Measurements from ENCODE around the gene GAS7. TPM values are rescaled to one million over a fixed set of nuclear protein-coding genes. Genes with fewer than 3 reads are reported as not detected.

GAS7 gene
- total and polyA plus RNA-seq, 2 experiments from 2014 or later = 1.9 to 10.7 TPM

GRCh38 chr17:10219193-10219592 is 20.8 kb upstream of the GAS7 start:
- no peak for ATAC-seq
- no peak overlapping the region for H3K4me2 ChIP-seq

More at GRCh38 chr17:10219193-10219592, 20.8 kb upstream of the GAS7 start:
- no peak for DNase-seq (ENCODE audit: low spot score)
- Mint-ChIP-seq H3K36me3 (ENCODE audit: low read depth) (no peaks in the 10 kb centered on the region), H3K27ac (no peak overlapping the region), H3K27me3 (ENCODE audit: insufficient read depth, low read depth, poor library complexity) (no peaks in the 10 kb centered on the region), H3K4me3 (no peak overlapping the region), H3K9me3 (peaks cover 10% of the 10 kb centered on the region), H3K4me1 (peaks cover 6% of the 10 kb centered on the region)
- H3K36me3 ChIP-seq (ENCODE audit: insufficient read depth) = no peaks in the 10 kb centered on the region
- no peak overlapping the region for H3K4me3 ChIP-seq
- H3K4me1 ChIP-seq (ENCODE audit: insufficient read depth) = peaks cover 14% of the 10 kb centered on the region
- TF ChIP-seq, protein P1, sequence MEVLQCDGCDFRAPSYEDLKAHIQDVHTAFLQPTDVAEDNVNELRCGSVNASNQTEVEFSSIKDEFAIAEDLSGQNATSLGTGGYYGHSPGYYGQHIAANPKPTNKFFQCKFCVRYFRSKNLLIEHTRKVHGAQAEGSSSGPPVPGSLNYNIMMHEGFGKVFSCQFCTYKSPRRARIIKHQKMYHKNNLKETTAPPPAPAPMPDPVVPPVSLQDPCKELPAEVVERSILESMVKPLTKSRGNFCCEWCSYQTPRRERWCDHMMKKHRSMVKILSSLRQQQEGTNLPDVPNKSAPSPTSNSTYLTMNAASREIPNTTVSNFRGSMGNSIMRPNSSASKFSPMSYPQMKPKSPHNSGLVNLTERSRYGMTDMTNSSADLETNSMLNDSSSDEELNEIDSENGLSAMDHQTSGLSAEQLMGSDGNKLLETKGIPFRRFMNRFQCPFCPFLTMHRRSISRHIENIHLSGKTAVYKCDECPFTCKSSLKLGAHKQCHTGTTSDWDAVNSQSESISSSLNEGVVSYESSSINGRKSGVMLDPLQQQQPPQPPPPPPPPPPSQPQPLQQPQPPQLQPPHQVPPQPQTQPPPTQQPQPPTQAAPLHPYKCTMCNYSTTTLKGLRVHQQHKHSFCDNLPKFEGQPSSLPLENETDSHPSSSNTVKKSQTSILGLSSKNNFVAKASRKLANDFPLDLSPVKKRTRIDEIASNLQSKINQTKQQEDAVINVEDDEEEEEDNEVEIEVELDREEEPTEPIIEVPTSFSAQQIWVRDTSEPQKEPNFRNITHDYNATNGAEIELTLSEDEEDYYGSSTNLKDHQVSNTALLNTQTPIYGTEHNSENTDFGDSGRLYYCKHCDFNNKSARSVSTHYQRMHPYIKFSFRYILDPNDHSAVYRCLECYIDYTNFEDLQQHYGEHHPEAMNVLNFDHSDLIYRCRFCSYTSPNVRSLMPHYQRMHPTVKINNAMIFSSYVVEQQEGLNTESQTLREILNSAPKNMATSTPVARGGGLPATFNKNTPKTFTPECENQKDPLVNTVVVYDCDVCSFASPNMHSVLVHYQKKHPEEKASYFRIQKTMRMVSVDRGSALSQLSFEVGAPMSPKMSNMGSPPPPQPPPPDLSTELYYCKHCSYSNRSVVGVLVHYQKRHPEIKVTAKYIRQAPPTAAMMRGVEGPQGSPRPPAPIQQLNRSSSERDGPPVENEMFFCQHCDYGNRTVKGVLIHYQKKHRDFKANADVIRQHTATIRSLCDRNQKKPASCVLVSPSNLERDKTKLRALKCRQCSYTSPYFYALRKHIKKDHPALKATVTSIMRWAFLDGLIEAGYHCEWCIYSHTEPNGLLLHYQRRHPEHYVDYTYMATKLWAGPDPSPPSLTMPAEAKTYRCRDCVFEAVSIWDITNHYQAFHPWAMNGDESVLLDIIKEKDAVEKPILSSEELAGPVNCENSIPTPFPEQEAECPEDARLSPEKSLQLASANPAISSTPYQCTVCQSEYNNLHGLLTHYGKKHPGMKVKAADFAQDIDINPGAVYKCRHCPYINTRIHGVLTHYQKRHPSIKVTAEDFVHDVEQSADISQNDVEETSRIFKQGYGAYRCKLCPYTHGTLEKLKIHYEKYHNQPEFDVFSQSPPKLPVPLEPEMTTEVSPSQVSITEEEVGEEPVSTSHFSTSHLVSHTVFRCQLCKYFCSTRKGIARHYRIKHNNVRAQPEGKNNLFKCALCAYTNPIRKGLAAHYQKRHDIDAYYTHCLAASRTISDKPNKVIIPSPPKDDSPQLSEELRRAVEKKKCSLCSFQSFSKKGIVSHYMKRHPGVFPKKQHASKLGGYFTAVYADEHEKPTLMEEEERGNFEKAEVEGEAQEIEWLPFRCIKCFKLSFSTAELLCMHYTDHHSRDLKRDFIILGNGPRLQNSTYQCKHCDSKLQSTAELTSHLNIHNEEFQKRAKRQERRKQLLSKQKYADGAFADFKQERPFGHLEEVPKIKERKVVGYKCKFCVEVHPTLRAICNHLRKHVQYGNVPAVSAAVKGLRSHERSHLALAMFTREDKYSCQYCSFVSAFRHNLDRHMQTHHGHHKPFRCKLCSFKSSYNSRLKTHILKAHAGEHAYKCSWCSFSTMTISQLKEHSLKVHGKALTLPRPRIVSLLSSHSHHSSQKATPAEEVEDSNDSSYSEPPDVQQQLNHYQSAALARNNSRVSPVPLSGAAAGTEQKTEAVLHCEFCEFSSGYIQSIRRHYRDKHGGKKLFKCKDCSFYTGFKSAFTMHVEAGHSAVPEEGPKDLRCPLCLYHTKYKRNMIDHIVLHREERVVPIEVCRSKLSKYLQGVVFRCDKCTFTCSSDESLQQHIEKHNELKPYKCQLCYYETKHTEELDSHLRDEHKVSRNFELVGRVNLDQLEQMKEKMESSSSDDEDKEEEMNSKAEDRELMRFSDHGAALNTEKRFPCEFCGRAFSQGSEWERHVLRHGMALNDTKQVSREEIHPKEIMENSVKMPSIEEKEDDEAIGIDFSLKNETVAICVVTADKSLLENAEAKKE (CRISPR knock-in tag; IDR thresholded peaks at IDR 0.05) = no peak
- TF ChIP-seq EZH2phosphoT487 (IDR thresholded peaks at IDR 0.05; ENCODE audit: unreplicated experiment) (no peak), ZNF114 (CRISPR knock-in tag; IDR thresholded peaks at IDR 0.05) (no peak), ETS1 (IDR thresholded peaks at IDR 0.05) (no peak), JUNB (IDR thresholded peaks at IDR 0.05; ENCODE audit: unreplicated experiment) (no peak), REST (IDR thresholded peaks at IDR 0.05; ENCODE audit: unreplicated experiment) (no peak), CREB1 (CRISPR knock-in tag; IDR thresholded peaks at IDR 0.05; ENCODE audit: low read depth) (no peak), ZNF331 (CRISPR knock-in tag; IDR thresholded peaks at IDR 0.05; ENCODE audit: low read depth) (no peak)
- no peaks in the 10 kb centered on the region for H3K79me2 ChIP-seq (replicated peaks; ENCODE audit: insufficient read depth)
- no peak overlapping the region for H2AFZ ChIP-seq
- no peak overlapping the region for H3K27ac ChIP-seq (ENCODE audit: low read depth)
- H3F3A ChIP-seq (replicated peaks; ENCODE audit: low read depth) = no peaks in the 10 kb centered on the region
- no peaks in the 10 kb centered on the region for H4K20me1 ChIP-seq (replicated peaks; ENCODE audit: insufficient read depth)
- no peaks in the 10 kb centered on the region for H3K27me3 ChIP-seq (ENCODE audit: insufficient read depth)
- no peaks in the 10 kb centered on the region for H3K9me2 ChIP-seq (ENCODE audit: insufficient read depth)
